Measurements from ENCODE around the gene LACRT. TPM values are rescaled to one million over a fixed set of nuclear protein-coding genes. Genes with fewer than 3 reads are reported as not detected.

The LACRT gene
- total and polyA plus RNA-seq, 2 of the 4 experiments (the other 2 are of a cell fraction) = not detected

DNA sequence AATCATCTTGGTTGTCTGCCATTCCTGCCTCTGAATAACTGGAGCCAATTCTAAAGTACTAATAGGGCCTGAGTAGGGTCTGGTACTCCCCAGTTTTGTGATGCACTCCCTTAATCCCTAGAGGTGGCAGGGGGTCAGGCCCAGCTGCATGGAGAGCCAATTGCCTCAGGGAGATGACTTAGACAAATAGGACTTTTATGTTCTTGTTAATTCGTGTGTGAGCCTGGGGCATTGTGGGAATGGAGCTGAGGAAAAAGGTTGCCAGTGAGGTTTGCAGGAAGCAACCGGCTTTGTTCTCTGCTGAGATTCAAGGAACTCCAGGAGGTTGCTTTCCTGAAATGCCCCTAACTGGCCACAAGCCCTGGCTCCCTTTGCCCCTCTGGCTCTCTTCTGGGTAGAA lies 20.2 kb upstream of the LACRT start:
- Histone ChIP-seq H3K4me2 (ENCODE audit: low read depth, low read length) (no peak overlapping the region), H2BK20ac (ENCODE audit: low read depth, low read length) (no peak overlapping the region), H2AFZ (replicated peaks; ENCODE audit: low read length, poor library complexity) (no peak overlapping the region), H3K79me1 (ENCODE audit: low read depth in 1 of 2, low read length in 2 of 2) (no peaks in the 10 kb centered on the region), H4K20me1 (ENCODE audit: insufficient read depth, low read length) (no peaks in the 10 kb centered on the region), H3K27ac (ENCODE audit: insufficient read depth, low read length) (no peak overlapping the region), H3K36me3 (ENCODE audit: control insufficient read depth, insufficient read depth, low read length) (no peaks in the 10 kb centered on the region), H3K56ac (ENCODE audit: extremely low read depth, insufficient read depth, low read length) (no peak overlapping the region), H2BK120ac (ENCODE audit: low read depth, low read length) (no peak overlapping the region), H4K5ac (ENCODE audit: low read depth, low read length) (no peak overlapping the region), H3K9ac (ENCODE audit: low read depth, low read length) (no peak overlapping the region), H2BK5ac (ENCODE audit: low read depth, low read length, poor library complexity, severe bottlenecking) (no peak overlapping the region), H3K4me3 (ENCODE audit: insufficient read depth, low read depth, low read length) (no peak overlapping the region), H3K23ac (ENCODE audit: low read depth, low read length) (no peak overlapping the region), H4K91ac (ENCODE audit: insufficient read depth, low read depth, low read length) (no peak overlapping the region), H2AK9ac (replicated peaks; ENCODE audit: low read depth, low read length, poor library complexity) (no peak overlapping the region), H3K4ac (ENCODE audit: low read depth, low read length) (no peak overlapping the region), H3K18ac (ENCODE audit: low read depth, low read length) (no peak overlapping the region), H3K9me1 (ENCODE audit: insufficient read depth, low read length) (no peaks in the 10 kb centered on the region), H4K8ac (ENCODE audit: low read depth in 2 of 2, low read length in 2 of 2) (no peak overlapping the region), H3K4me1 (ENCODE audit: control insufficient read depth, insufficient read depth, low read length) (no peaks in the 10 kb centered on the region), H2BK15ac (ENCODE audit: low read depth, low read length) (no peak overlapping the region), H3K9me3 (ENCODE audit: control insufficient read depth, insufficient read depth, low read length) (no peaks in the 10 kb centered on the region), H3K27me3 (ENCODE audit: control insufficient read depth, insufficient read depth, low read length) (no peaks in the 10 kb centered on the region; the same call in 1 of the 2 replicates), H2AK5ac (ENCODE audit: low read depth, low read length) (no peak overlapping the region), H3K14ac (replicated peaks; ENCODE audit: low read depth, low read length) (no peak overlapping the region)
- ChIA-PET POLR2A (ENCODE audit: unreplicated experiment) (no interaction called here), CTCF (no interaction called here)
- TF ChIP-seq, protein P1, sequence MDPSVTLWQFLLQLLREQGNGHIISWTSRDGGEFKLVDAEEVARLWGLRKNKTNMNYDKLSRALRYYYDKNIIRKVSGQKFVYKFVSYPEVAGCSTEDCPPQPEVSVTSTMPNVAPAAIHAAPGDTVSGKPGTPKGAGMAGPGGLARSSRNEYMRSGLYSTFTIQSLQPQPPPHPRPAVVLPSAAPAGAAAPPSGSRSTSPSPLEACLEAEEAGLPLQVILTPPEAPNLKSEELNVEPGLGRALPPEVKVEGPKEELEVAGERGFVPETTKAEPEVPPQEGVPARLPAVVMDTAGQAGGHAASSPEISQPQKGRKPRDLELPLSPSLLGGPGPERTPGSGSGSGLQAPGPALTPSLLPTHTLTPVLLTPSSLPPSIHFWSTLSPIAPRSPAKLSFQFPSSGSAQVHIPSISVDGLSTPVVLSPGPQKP (IDR thresholded peaks at IDR 0.05; ENCODE audit: borderline replicate concordance, low read depth, low read length) = no peak
- no peak for TF ChIP-seq RFX5 (IDR thresholded peaks at IDR 0.05; ENCODE audit: low read depth, low read length)
- TF ChIP-seq RCOR1 (IDR thresholded peaks at IDR 0.05; ENCODE audit: insufficient replicate concordance, low read length) = no peak
- DNase-seq (no peak), ATAC-seq (ENCODE audit: low read depth) (no peak)
- BruUV-seq (replicated peaks) = no TSS peak
- WGBS, 2 experiments (ENCODE audit: extremely low coverage in 2 of 2, insufficient read length in 1 of 2) = 26% methylated on average over 2 of the region's 2 CpGs; no CpG with 5 or more reads in 1 of the 2 experiments
- in situ Hi-C loops (cut with MboI; ENCODE audit: low sequenced_read_pairs) = no loop called here
- intact Hi-C loops (cut with micrococcal nuclease) = no loop called here
- dilution Hi-C loops (cut with HindIII; ENCODE audit: low sequenced_read_pairs, unreplicated experiment) = no loop called here
